Osteoblast (primary cell): ENCODE measurements around the gene MIAT. TPM values are rescaled to one million over a fixed set of nuclear protein-coding genes. Genes with fewer than 3 reads are reported as not detected.

ENCODE experiments used
- DNase-seq: peaks from one replicate; pipeline ENCODE4 v3.0.0; 2011; ENCODE audit warnings: low spot score, mixed read lengths; ENCODE audit not compliant: insufficient read length; ENCODE audit errors: missing footprints
- H2AFZ ChIP-seq: 2 replicates; pipeline ENCODE4 v1.6.0; 2011; ENCODE audit warnings: mild to moderate bottlenecking, low read length
- H3K27ac ChIP-seq: 2 replicates; pipeline ENCODE4 v1.5.1; 2011; ENCODE audit warnings: mild to moderate bottlenecking, low read depth, low read length, moderate library complexity
- H3K27me3 ChIP-seq: 2 replicates; pipeline ENCODE4 v1.6.0; 2012; ENCODE audit warnings: mild to moderate bottlenecking, control low read depth, inconsistent platforms, low read length, moderate library complexity; ENCODE audit not compliant: insufficient read depth
- H3K36me3 ChIP-seq: 2 replicates; pipeline ENCODE4 v1.5.1; 2011; ENCODE audit warnings: mild to moderate bottlenecking, low read length, control low read depth, moderate library complexity; ENCODE audit not compliant: insufficient read depth
- H3K4me1 ChIP-seq: 2 replicates; pipeline ENCODE4 v1.5.1; 2011; ENCODE audit warnings: mild to moderate bottlenecking, low read length, control low read depth, moderate library complexity; ENCODE audit not compliant: insufficient read depth
- H3K4me2 ChIP-seq: 2 replicates; pipeline ENCODE4 v1.6.0; 2011; ENCODE audit warnings: mild to moderate bottlenecking, low read length; ENCODE audit not compliant: insufficient read depth
- H3K4me3 ChIP-seq: fragments of 200-600 bp; sonication (generic); 3 replicates; pipeline ENCODE4 v1.5.1; 2012; ENCODE audit warnings: mild to moderate bottlenecking, low read length, inconsistent platforms; ENCODE audit not compliant: insufficient read depth
- H3K79me2 ChIP-seq: 2 replicates; pipeline ENCODE4 v1.6.0; 2012; ENCODE audit warnings: mild to moderate bottlenecking, low read length, control low read depth, inconsistent platforms; ENCODE audit not compliant: insufficient read depth
- H3K9me3 ChIP-seq: 2 replicates; pipeline ENCODE4 v1.5.1; 2011; ENCODE audit warnings: low read depth, low read length, control low read depth
- H4K20me1 ChIP-seq: 2 replicates; pipeline ENCODE4 v1.6.0; 2012; ENCODE audit warnings: mild to moderate bottlenecking, low read length, control low read depth; ENCODE audit not compliant: insufficient read depth
- total RNA-seq: library from RNA; depleted of rRNA; stranded (reverse); fragments of >200 nt; gene quantifications from 2 replicates; pipeline ENCODE4 v1.2.3, GENCODE V29; 2012
- TF ChIP-seq, protein P1 (sequence below): IDR thresholded peaks from 2 replicates; pipeline ENCODE4 v1.5.1; 2011; ENCODE audit warnings: mild to moderate bottlenecking, low read depth, low read length, moderate library complexity; ENCODE audit errors: extremely low read depth

Gene MIAT
- total RNA-seq, 1 donor = 1.8 TPM

DNA sequence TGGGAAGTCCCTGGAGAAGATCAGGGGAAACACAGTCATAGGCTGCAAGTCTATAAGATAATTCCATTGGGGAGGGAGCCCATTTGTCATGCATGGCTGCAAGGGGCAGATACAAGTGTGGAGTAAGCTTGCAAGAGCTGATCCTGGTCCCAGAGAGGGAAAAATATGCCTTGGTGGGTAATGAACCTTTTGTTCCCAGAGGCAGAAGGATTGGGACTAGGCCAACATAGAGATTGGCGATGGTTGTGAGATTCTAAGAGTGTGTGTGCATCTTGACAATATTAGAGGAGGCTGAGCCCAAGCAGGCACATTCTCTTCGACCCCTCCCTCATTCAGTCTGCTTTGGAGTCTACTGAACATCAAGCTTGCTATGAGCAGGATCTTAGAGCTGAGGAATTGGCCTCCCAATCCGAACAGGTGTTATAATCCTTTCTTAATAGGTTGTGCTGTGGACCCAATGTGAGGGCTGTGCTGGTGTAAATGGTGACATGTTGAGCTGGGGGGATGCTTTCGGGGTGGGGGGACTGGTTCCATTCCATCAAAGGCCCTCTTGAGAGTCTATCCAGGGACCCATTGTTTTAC is 18.4 kb downstream of the MIAT start:
- H3K27me3 ChIP-seq = no peaks in the 10 kb centered on the region
- H2AFZ ChIP-seq = no peak overlapping the region
- peaks cover 3% of the 10 kb centered on the region for H4K20me1 ChIP-seq
- no peak overlapping the region for H3K27ac ChIP-seq
- H3K4me1 ChIP-seq = peaks cover 19% of the 10 kb centered on the region
- TF ChIP-seq, protein P1, sequence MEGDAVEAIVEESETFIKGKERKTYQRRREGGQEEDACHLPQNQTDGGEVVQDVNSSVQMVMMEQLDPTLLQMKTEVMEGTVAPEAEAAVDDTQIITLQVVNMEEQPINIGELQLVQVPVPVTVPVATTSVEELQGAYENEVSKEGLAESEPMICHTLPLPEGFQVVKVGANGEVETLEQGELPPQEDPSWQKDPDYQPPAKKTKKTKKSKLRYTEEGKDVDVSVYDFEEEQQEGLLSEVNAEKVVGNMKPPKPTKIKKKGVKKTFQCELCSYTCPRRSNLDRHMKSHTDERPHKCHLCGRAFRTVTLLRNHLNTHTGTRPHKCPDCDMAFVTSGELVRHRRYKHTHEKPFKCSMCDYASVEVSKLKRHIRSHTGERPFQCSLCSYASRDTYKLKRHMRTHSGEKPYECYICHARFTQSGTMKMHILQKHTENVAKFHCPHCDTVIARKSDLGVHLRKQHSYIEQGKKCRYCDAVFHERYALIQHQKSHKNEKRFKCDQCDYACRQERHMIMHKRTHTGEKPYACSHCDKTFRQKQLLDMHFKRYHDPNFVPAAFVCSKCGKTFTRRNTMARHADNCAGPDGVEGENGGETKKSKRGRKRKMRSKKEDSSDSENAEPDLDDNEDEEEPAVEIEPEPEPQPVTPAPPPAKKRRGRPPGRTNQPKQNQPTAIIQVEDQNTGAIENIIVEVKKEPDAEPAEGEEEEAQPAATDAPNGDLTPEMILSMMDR = no peak
- no peaks in the 10 kb centered on the region for H3K36me3 ChIP-seq
- no peaks in the 10 kb centered on the region for H3K9me3 ChIP-seq
- no peak overlapping the region for H3K4me3 ChIP-seq
- peaks cover 37% of the 10 kb centered on the region for H3K79me2 ChIP-seq
- DNase-seq = no peak
- H3K4me2 ChIP-seq = no peak overlapping the region

DNA sequence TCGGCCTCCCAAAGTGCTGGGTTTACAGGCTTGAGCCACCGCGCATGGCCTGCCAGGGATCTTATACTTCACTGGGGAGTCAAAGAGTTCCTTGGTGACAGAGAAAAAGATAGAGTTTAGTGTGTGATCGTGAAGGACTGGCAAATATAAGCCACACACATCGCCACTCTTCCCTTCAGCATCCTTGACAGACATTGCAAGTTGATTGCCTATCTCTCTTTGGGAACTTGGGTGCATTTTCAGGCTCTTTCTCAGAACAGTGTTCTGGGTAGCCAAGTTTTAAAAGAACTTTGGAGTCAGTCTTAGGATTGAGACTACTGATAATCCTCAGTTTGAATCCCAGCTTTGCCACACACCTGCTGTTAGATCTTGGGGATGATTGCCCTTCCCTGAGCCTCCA is 19.8 kb downstream of the MIAT start:
- Histone ChIP-seq H3K36me3 (no peaks in the 10 kb centered on the region), H3K27ac (no peak overlapping the region), H3K27me3 (no peaks in the 10 kb centered on the region), H3K79me2 (peaks cover 37% of the 10 kb centered on the region), H2AFZ (no peak overlapping the region), H3K4me1 (peaks cover 28% of the 10 kb centered on the region), H4K20me1 (peaks cover 3% of the 10 kb centered on the region), H3K9me3 (peaks cover 4% of the 10 kb centered on the region), H3K4me2 (no peak overlapping the region), H3K4me3 (no peak overlapping the region)
- peak; percentile 42 for DNase-seq
- TF ChIP-seq, protein P1 = no peak

DNA sequence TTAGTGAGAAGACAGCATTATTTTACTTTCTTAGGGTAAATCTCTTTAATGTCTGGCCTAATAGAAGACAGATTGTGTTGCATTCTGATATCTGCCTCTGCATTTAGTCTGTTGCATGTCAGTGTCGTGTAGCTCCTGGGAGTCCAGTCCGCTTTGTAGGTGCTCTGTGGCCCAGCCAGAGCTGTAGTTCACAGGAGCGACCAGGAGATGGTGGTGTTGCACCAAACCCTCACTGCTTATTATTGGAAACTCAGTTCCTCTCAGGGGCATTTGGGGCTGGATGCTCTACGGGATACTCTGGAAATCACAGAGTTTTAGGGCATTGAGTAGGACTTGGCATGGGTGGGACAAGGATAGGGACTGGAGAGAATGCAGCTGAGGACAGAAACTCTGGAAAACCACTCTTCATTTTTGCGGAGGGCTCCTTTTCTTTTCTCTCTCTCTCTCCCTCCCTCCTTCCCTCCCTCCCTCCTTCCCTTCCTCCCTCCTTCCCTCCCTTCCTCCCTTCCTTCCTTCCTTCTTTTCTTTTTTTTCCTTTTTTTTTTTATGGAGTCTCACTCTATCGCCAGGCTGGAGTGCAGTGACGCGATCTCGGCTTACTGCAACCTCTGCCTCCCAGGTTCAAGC is 21.7 kb downstream of the MIAT start:
- TF ChIP-seq, protein P1 = peak; percentile 95
- Histone ChIP-seq H4K20me1 (peaks cover 3% of the 10 kb centered on the region), H3K79me2 (peaks cover 26% of the 10 kb centered on the region), H3K36me3 (no peaks in the 10 kb centered on the region), H3K4me2 (no peak overlapping the region), H3K9me3 (peaks cover 4% of the 10 kb centered on the region), H2AFZ (no peak overlapping the region), H3K27ac (no peak overlapping the region), H3K27me3 (no peaks in the 10 kb centered on the region), H3K4me1 (peaks cover 15% of the 10 kb centered on the region), H3K4me3 (no peak overlapping the region)
- DNase-seq = peak; percentile 92

DNA sequence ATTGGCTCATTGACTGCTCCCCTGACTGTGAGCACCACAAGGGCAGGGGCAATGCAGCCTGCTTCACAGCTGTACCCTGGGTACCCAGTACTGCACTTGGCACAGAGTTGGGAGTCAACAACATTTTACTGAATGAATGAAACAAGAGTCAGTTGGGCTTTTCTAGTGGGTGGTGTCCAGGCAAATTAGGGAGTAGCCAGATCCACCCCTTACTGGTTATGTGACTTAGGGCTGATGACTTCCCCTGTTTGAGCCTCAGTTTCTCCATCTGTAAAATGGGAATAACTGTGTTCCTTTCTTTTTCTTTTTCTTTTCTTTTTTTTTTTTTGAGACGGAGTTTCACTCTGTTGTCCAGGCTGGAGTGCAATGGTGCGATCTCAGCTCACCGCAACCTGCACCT is 23.1 kb downstream of the MIAT start:
- no peak overlapping the region for H3K27ac ChIP-seq
- H3K36me3 ChIP-seq = no peaks in the 10 kb centered on the region
- TF ChIP-seq, protein P1 = no peak
- H3K27me3 ChIP-seq = no peaks in the 10 kb centered on the region
- H3K4me3 ChIP-seq = no peak overlapping the region
- no peak overlapping the region for H3K4me2 ChIP-seq
- H3K4me1 ChIP-seq = peaks cover 11% of the 10 kb centered on the region
- peaks cover 12% of the 10 kb centered on the region for H3K79me2 ChIP-seq
- peaks cover 3% of the 10 kb centered on the region for H4K20me1 ChIP-seq
- DNase-seq = no peak
- H2AFZ ChIP-seq = no peak overlapping the region
- H3K9me3 ChIP-seq = peaks cover 4% of the 10 kb centered on the region
